Caco-2 (cell line): Measurements from ENCODE around the gene CYP4F3. TPM values are rescaled to one million over a fixed set of nuclear protein-coding genes. Genes with fewer than 3 reads are reported as not detected.

ENCODE experiments used
- BruUV-seq: library from RNA; stranded (reverse); fragments of 400-500 nt; replicated peaks from 2 replicates; lab custom pipeline; 2021; lab: Mats Ljungman, UMichigan
- CTCF ChIA-PET: fragments of 300-600 bp; sonication (Branson Sonifier 250); formaldehyde crosslinking; loops from one replicate; lab custom pipeline; 2022; ENCODE audit warnings: antibody characterized with exemption; lab: Charles Lee
- POLR2A ChIA-PET: fragments of 300-600 bp; sonication (Branson Sonifier 250); formaldehyde crosslinking; loops from one replicate; lab custom pipeline; 2022; ENCODE audit warnings: antibody characterized with exemption; lab: Charles Lee
- DNase-seq, 2 experiments: peaks; one replicate each; pipeline versions ENCODE4 v3.0.0 to v3.0.0-alpha.2; 2020 to 2022
- H3K27me3 ChIP-seq: replicated peaks from 2 replicates; pipeline ENCODE4 v1.6.0; 2011; ENCODE audit warnings: low read length; ENCODE audit not compliant: control insufficient read depth, insufficient read depth
- H3K36me3 ChIP-seq: 2 replicates; pipeline ENCODE4 v1.5.1; 2011; ENCODE audit warnings: low read length; ENCODE audit not compliant: control insufficient read depth, insufficient read depth
- H3K4me1 ChIP-seq: fragments of 250-450 bp; sonication (Bioruptor Pico); 2 replicates; pipeline ENCODE4 v1.5.1; 2020; ENCODE audit warnings: mild to moderate bottlenecking
- H3K4me3 ChIP-seq: 2 replicates; pipeline ENCODE4 v1.5.1; 2011; ENCODE audit warnings: low read depth, mild to moderate bottlenecking, control low read depth, low read length
- H3K9me3 ChIP-seq: fragments of 250-450 bp; sonication (Bioruptor Pico); 2 replicates; pipeline ENCODE4 v1.5.1; 2020; ENCODE audit warnings: mild to moderate bottlenecking, moderate library complexity
- H3K27ac Mint-ChIP-seq: one replicate; pipeline ENCODE4 v1.8.0; 2022; ENCODE audit warnings: mixed read lengths; ENCODE audit not compliant: unreplicated experiment
- H3K27me3 Mint-ChIP-seq: one replicate; pipeline ENCODE4 v1.8.0; 2022; ENCODE audit warnings: mixed read lengths; ENCODE audit not compliant: insufficient read depth, unreplicated experiment
- H3K36me3 Mint-ChIP-seq: one replicate; pipeline ENCODE4 v1.8.0; 2022; ENCODE audit warnings: mild to moderate bottlenecking, mixed read lengths; ENCODE audit not compliant: insufficient read depth, unreplicated experiment
- H3K4me1 Mint-ChIP-seq: one replicate; pipeline ENCODE4 v1.8.0; 2022; ENCODE audit warnings: low read depth, mixed read lengths; ENCODE audit not compliant: unreplicated experiment
- H3K4me3 Mint-ChIP-seq: one replicate; pipeline ENCODE4 v1.8.0; 2022; ENCODE audit warnings: mild to moderate bottlenecking, moderate library complexity, mixed read lengths; ENCODE audit not compliant: unreplicated experiment
- H3K9me3 Mint-ChIP-seq: one replicate; pipeline ENCODE4 v1.8.0; 2022; ENCODE audit warnings: mixed read lengths; ENCODE audit not compliant: unreplicated experiment
- CTCF ChIP-seq, 2 experiments: fragments of 200-600 bp in 1 of 2; IDR thresholded peaks; 1 replicate in 1 of 2; 2 replicates in 1 of 2; pipeline versions ENCODE4 v1.5.1 to v1.8.0; 2011 to 2022; ENCODE audit warnings: antibody characterized with exemption in 1 of 2, control low read depth in 1 of 2, inconsistent platforms in 1 of 2, low read depth in 1 of 2, low read length in 1 of 2, mild to moderate bottlenecking in 1 of 2, moderate library complexity in 1 of 2; ENCODE audit not compliant: insufficient read depth in 1 of 2, severe bottlenecking in 1 of 2, unreplicated experiment in 1 of 2
- intact Hi-C: fragments of 100-400 bp; cut with micrococcal nuclease; formaldehyde crosslinking; loops from one replicate; pipeline ENCODE4 v1.10.0; 2022; ENCODE audit not compliant: unreplicated experiment
- total RNA-seq: library from RNA; stranded (reverse); gene quantifications from 2 replicates; pipeline ENCODE4 v1.2.3, GENCODE V29; 2022

CYP4F3 gene
- total RNA-seq, 1 experiment from 2014 or later = 0.93 TPM

DNA sequence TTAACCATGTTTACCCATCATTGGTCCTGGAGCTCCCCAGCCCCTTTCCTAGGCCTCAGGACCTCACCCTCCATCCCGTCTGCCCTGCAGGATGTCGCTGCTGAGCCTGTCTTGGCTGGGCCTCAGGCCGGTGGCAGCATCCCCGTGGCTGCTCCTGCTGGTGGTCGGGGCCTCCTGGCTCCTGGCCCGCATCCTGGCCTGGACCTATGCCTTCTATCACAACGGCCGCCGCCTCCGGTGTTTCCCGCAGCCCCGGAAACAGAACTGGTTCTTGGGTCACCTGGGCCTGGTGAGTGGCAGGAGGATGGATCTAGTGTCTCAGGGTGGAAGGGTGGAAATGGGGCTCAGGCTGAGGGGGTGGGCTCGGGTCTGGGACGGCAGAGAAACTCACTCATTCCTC, 25.2 kb upstream of the CYP4F3 start:
- Mint-ChIP-seq H3K27me3 (peaks cover 9% of the 10 kb centered on the region), H3K9me3 (no peaks in the 10 kb centered on the region), H3K36me3 (no peaks in the 10 kb centered on the region), H3K4me1 (peaks cover 5% of the 10 kb centered on the region), H3K4me3 (no peak overlapping the region), H3K27ac (no peak overlapping the region)
- Histone ChIP-seq H3K4me1 (no peaks in the 10 kb centered on the region), H3K36me3 (no peaks in the 10 kb centered on the region), H3K9me3 (no peaks in the 10 kb centered on the region), H3K27me3 (no peaks in the 10 kb centered on the region; the same call in 1 of the 2 replicates), H3K4me3 (no peak overlapping the region)
- ChIA-PET CTCF (no interaction called here), POLR2A (no interaction called here)
- DNase-seq = no peak
- TF ChIP-seq CTCF (IDR thresholded peaks at IDR 0.05; ENCODE audit: insufficient read depth in 1 of 2, low read depth in 1 of 2, low read length in 1 of 2, severe bottlenecking in 1 of 2, unreplicated experiment in 1 of 2) = no peak
- no TSS peak for BruUV-seq
- intact Hi-C loops = no loop called here

- Histone ChIP-seq H3K9me3 (no peaks in the 10 kb centered on the region), H3K27me3 (no peaks in the 10 kb centered on the region; the same call in 1 of the 2 replicates), H3K4me1 (no peaks in the 10 kb centered on the region), H3K36me3 (no peaks in the 10 kb centered on the region), H3K4me3 (no peak overlapping the region)
- no TSS peak for BruUV-seq
- H3K4me3 Mint-ChIP-seq = no peak overlapping the region
- peaks cover 9% of the 10 kb centered on the region for H3K27me3 Mint-ChIP-seq
- H3K9me3 Mint-ChIP-seq = no peaks in the 10 kb centered on the region
- H3K4me1 Mint-ChIP-seq = peaks cover 5% of the 10 kb centered on the region
- ChIA-PET POLR2A (no interaction called here), CTCF (no interaction called here)
- no peak overlapping the region for H3K27ac Mint-ChIP-seq
- intact Hi-C loops = no loop called here
- H3K36me3 Mint-ChIP-seq = no peaks in the 10 kb centered on the region
- no peak for TF ChIP-seq CTCF (IDR thresholded peaks at IDR 0.05; ENCODE audit: insufficient read depth in 1 of 2, low read depth in 1 of 2, low read length in 1 of 2, severe bottlenecking in 1 of 2, unreplicated experiment in 1 of 2)
- DNase-seq = no peak
Observed at GRCh38 chr19:15616183-15616582, 24.5 kb upstream of the CYP4F3 start.

- Histone ChIP-seq H3K9me3 (no peaks in the 10 kb centered on the region), H3K4me3 (no peak overlapping the region), H3K36me3 (no peaks in the 10 kb centered on the region), H3K4me1 (no peaks in the 10 kb centered on the region), H3K27me3 (no peaks in the 10 kb centered on the region; the same call in 1 of the 2 replicates)
- Mint-ChIP-seq H3K9me3 (no peaks in the 10 kb centered on the region), H3K4me1 (peaks cover 5% of the 10 kb centered on the region), H3K4me3 (no peak overlapping the region), H3K27me3 (peaks cover 9% of the 10 kb centered on the region), H3K27ac (no peak overlapping the region), H3K36me3 (no peaks in the 10 kb centered on the region)
- no peak for DNase-seq
- intact Hi-C loops = no loop called here
- no peak for TF ChIP-seq CTCF (IDR thresholded peaks at IDR 0.05; ENCODE audit: insufficient read depth in 1 of 2, low read depth in 1 of 2, low read length in 1 of 2, severe bottlenecking in 1 of 2, unreplicated experiment in 1 of 2)
- BruUV-seq = no TSS peak
- ChIA-PET POLR2A (no interaction called here), CTCF (no interaction called here)
Observed at GRCh38 chr19:15616627-15617270, 23.9 kb upstream of the CYP4F3 start.
